ENCODE results near the gene MPEG1.

MPEG1 gene

GRCh38 chr11:59212744-59213631 is at the start of gene MPEG1:
MPEG1 (minus strand) TSS chr11:59212927; CDS start chr11:59212865, 62 bp downstream.
- Histone ChIP-seq H3K79me2 (ENCODE audit: control insufficient read depth, low read length) (no peaks in the 10 kb centered on the region), H3K4me1 (ENCODE audit: control insufficient read depth, low read length) (peaks cover 51% of the 10 kb centered on the region), H3F3A (ENCODE audit: control insufficient read depth, insufficient read depth) (peaks cover 11% of the 10 kb centered on the region), H3K36me3 (ENCODE audit: control insufficient read depth, low read length) (no peaks in the 10 kb centered on the region), H3K9me3 (ENCODE audit: control insufficient read depth, insufficient read depth, low read length) (no peaks in the 10 kb centered on the region), H4K20me1 (ENCODE audit: control insufficient read depth, insufficient read depth, low read depth, low read length) (no peaks in the 10 kb centered on the region), H3K4me3 (ENCODE audit: low read length) (peak within 1 kb of the TSS; percentile 9), H3K4me2 (ENCODE audit: low read length) (peak within 1 kb of the TSS; percentile 53), H3K27me3 (ENCODE audit: control insufficient read depth, low read length) (peaks cover 61% of the 10 kb centered on the region), H3K9me2 (replicated peaks; ENCODE audit: control insufficient read depth, low read length) (no peaks in the 10 kb centered on the region), H3K27ac (ENCODE audit: low read depth, low read length) (no peak within 1 kb of the TSS)
- TF ChIP-seq CTCF (IDR thresholded peaks at IDR 0.05; ENCODE audit: low read depth, low read length, poor library complexity, severe bottlenecking), result no peak

GRCh38 chr11:59262177-59262818 is 49.6 kb upstream of the MPEG1 start:
- Histone ChIP-seq H3K27ac (ENCODE audit: low read depth, low read length) (no peak overlapping the region), H4K20me1 (ENCODE audit: control insufficient read depth, insufficient read depth, low read depth, low read length) (no peaks in the 10 kb centered on the region), H3F3A (ENCODE audit: control insufficient read depth, insufficient read depth) (no peaks in the 10 kb centered on the region), H3K9me3 (ENCODE audit: control insufficient read depth, insufficient read depth, low read length) (no peaks in the 10 kb centered on the region), H3K4me2 (ENCODE audit: low read length) (no peak overlapping the region), H3K4me1 (ENCODE audit: control insufficient read depth, low read length) (peaks cover 41% of the 10 kb centered on the region), H3K4me3 (ENCODE audit: low read length) (no peak overlapping the region), H3K27me3 (ENCODE audit: control insufficient read depth, low read length) (no peaks in the 10 kb centered on the region), H3K36me3 (ENCODE audit: control insufficient read depth, low read length) (no peaks in the 10 kb centered on the region), H3K79me2 (ENCODE audit: control insufficient read depth, low read length) (no peaks in the 10 kb centered on the region), H3K9me2 (replicated peaks; ENCODE audit: control insufficient read depth, low read length) (no peaks in the 10 kb centered on the region)
- TF ChIP-seq CTCF (IDR thresholded peaks at IDR 0.05; ENCODE audit: low read depth, low read length, poor library complexity, severe bottlenecking) (no peak), EZH2phosphoT487 (IDR thresholded peaks at IDR 0.05; ENCODE audit: borderline replicate concordance, low read length) (no peak)

GRCh38 chr11:59261150-59261549 is 48.4 kb upstream of the MPEG1 start:
- H3K36me3 ChIP-seq (ENCODE audit: control insufficient read depth, low read length), result no peaks in the 10 kb centered on the region
- no peaks in the 10 kb centered on the region for H3K27me3 ChIP-seq (ENCODE audit: control insufficient read depth, low read length)
- H3K4me1 ChIP-seq (ENCODE audit: control insufficient read depth, low read length), result peaks cover 29% of the 10 kb centered on the region
- H3F3A ChIP-seq (ENCODE audit: control insufficient read depth, insufficient read depth), result no peaks in the 10 kb centered on the region
- no peak overlapping the region for H3K4me2 ChIP-seq (ENCODE audit: low read length)
- no peaks in the 10 kb centered on the region for H3K79me2 ChIP-seq (ENCODE audit: control insufficient read depth, low read length)
- H3K9me2 ChIP-seq (replicated peaks; ENCODE audit: control insufficient read depth, low read length), result no peaks in the 10 kb centered on the region
- H3K27ac ChIP-seq (ENCODE audit: low read depth, low read length), result no peak overlapping the region
- H3K9me3 ChIP-seq (ENCODE audit: control insufficient read depth, insufficient read depth, low read length), result no peaks in the 10 kb centered on the region
- TF ChIP-seq EZH2phosphoT487 (IDR thresholded peaks at IDR 0.05; ENCODE audit: borderline replicate concordance, low read length) (no peak), CTCF (IDR thresholded peaks at IDR 0.05; ENCODE audit: low read depth, low read length, poor library complexity, severe bottlenecking) (no peak)
- no peaks in the 10 kb centered on the region for H4K20me1 ChIP-seq (ENCODE audit: control insufficient read depth, insufficient read depth, low read depth, low read length)
- H3K4me3 ChIP-seq (ENCODE audit: low read length), result no peak overlapping the region

Data from DOHH2 (cell line).